Lower lobe of right lung (tissue), 2 donors: ENCODE measurements around the gene RHOB. TPM values are rescaled to one million over a fixed set of nuclear protein-coding genes. Genes with fewer than 3 reads are reported as not detected.
A peak's percentile ranks its signal among the peaks of the same experiment; 100 is the strongest.

Experiments used
- ATAC-seq, 2 donors: fragments of 200-7000 bp; cut with Tn5 transposase; one replicate each; pipeline ENCODE4 v1.9.1; 2020 to 2022; ENCODE audit warnings: mild to moderate bottlenecking in 2 of 2, moderate library complexity in 2 of 2
- DNase-seq: peaks from one replicate; pipeline ENCODE4 v3.0.0-alpha.2; 2020
- H3K27ac ChIP-seq: fragments of 200-600 bp; one replicate; pipeline ENCODE4 v1.8.0; 2022
- H3K27me3 ChIP-seq: fragments of 200-600 bp; one replicate; pipeline ENCODE4 v1.8.0; 2022; ENCODE audit warnings: low read depth
- H3K36me3 ChIP-seq: fragments of 200-600 bp; one replicate; pipeline ENCODE4 v1.8.0; 2022; ENCODE audit warnings: mild to moderate bottlenecking
- H3K4me1 ChIP-seq: fragments of 200-600 bp; one replicate; pipeline ENCODE4 v1.8.0; 2022
- H3K4me3 ChIP-seq: fragments of 200-600 bp; one replicate; pipeline ENCODE4 v1.8.0; 2022; ENCODE audit warnings: mild to moderate bottlenecking
- H3K9me3 ChIP-seq: fragments of 200-600 bp; one replicate; pipeline ENCODE4 v1.8.0; 2022
- CTCF ChIP-seq: fragments of 200-600 bp; IDR thresholded peaks from one replicate; pipeline ENCODE4 v1.8.0; 2022; ENCODE audit warnings: antibody characterized with exemption, mild to moderate bottlenecking
- intact Hi-C: fragments of 100-400 bp; cut with DNase I; formaldehyde crosslinking; loops from one replicate; pipeline ENCODE4 v1.11.0; 2022
- total RNA-seq: library from RNA; stranded (reverse); fragmentation: NEBNext Ultra II Directional; extraction: Animal tissue kit (Norgen Biotek cat#: 25700); gene quantifications from one replicate; pipeline ENCODE4 v1.2.1, GENCODE V29; 2021
- donor health status: DM: no; HTN: yes; CAD: no; lungs with severe emphysema.

RHOB gene
- total RNA-seq, 1 donor from 2014 or later, result 176 TPM

GRCh38 chr2:20446255-20446916, 488 bp upstream of the RHOB start:
- intact Hi-C loops, result loop anchor here (10.0 kb wide), 1 partner anchor 188 kb away; no protein-coding TSS in a partner anchor
- peak overlapping the region; percentile 89 for H3K4me3 ChIP-seq
- no peak for ATAC-seq
- DNase-seq, result peak; percentile 65
- H3K9me3 ChIP-seq, result no peaks in the 10 kb centered on the region
- peak overlapping the region; percentile 100 for H3K27ac ChIP-seq
- H3K27me3 ChIP-seq, result no peaks in the 10 kb centered on the region
- no peak for TF ChIP-seq CTCF
- peaks cover 43% of the 10 kb centered on the region for H3K4me1 ChIP-seq
- H3K36me3 ChIP-seq, result peaks cover 19% of the 10 kb centered on the region

GRCh38 chr2:20447437-20448245, 767 bp downstream of the RHOB start:
- H3K4me1 ChIP-seq, result peaks cover 49% of the 10 kb centered on the region
- H3K27ac ChIP-seq, result peak overlapping the region; percentile 100
- DNase-seq (peak; percentile 75), ATAC-seq (peak; percentile 28 to 35)
- no peaks in the 10 kb centered on the region for H3K27me3 ChIP-seq
- peak overlapping the region; percentile 89 for H3K4me3 ChIP-seq
- H3K36me3 ChIP-seq, result peaks cover 19% of the 10 kb centered on the region
- no peak for TF ChIP-seq CTCF
- no peaks in the 10 kb centered on the region for H3K9me3 ChIP-seq
- intact Hi-C loops, result loop anchor here (10.0 kb wide), 1 partner anchor 187 kb away; no protein-coding TSS in a partner anchor

- DNase-seq, result no peak
- Histone ChIP-seq H3K4me1 (peaks cover 47% of the 10 kb centered on the region), H3K27ac (peak overlapping the region; percentile 100), H3K36me3 (peaks cover 19% of the 10 kb centered on the region), H3K27me3 (no peaks in the 10 kb centered on the region), H3K9me3 (no peaks in the 10 kb centered on the region), H3K4me3 (peak overlapping the region; percentile 89)
- no peak for TF ChIP-seq CTCF
- intact Hi-C loops, result loop anchor here (10.0 kb wide), 1 partner anchor 186 kb away; no protein-coding TSS in a partner anchor
- ATAC-seq, result no peak
These were observed 1.5 kb downstream of the RHOB start for GRCh38 chr2:20448246-20448976.

GRCh38 chr2:20448977-20449306, 2.1 kb downstream of the RHOB start:
- TF ChIP-seq CTCF, result no peak
- Histone ChIP-seq H3K27ac (peak overlapping the region; percentile 100), H3K4me3 (peak overlapping the region; percentile 89), H3K36me3 (peaks cover 19% of the 10 kb centered on the region), H3K4me1 (peaks cover 42% of the 10 kb centered on the region), H3K27me3 (no peaks in the 10 kb centered on the region), H3K9me3 (no peaks in the 10 kb centered on the region)
- no peak for DNase-seq
- intact Hi-C loops, result loop anchor here (10.0 kb wide), 1 partner anchor 186 kb away; no protein-coding TSS in a partner anchor
- no peak for ATAC-seq

GRCh38 chr2:20449501-20450200, 2.8 kb downstream of the RHOB start:
- TF ChIP-seq CTCF, result no peak
- peaks cover 39% of the 10 kb centered on the region for H3K4me1 ChIP-seq
- DNase-seq, result no peak
- no peak for ATAC-seq
- H3K4me3 ChIP-seq, result peak overlapping the region; percentile 89
- peak overlapping the region; percentile 100 for H3K27ac ChIP-seq
- H3K36me3 ChIP-seq, result peaks cover 19% of the 10 kb centered on the region
- H3K27me3 ChIP-seq, result no peaks in the 10 kb centered on the region
- intact Hi-C loops, result loop anchor here (10.0 kb wide), 1 partner anchor 185 kb away; no protein-coding TSS in a partner anchor
- H3K9me3 ChIP-seq, result no peaks in the 10 kb centered on the region
